ENCODE measurements around the gene CCDC7. TPM values are rescaled to one million over a fixed set of nuclear protein-coding genes. Genes with fewer than 3 reads are reported as not detected.

The CCDC7 gene
- total RNA-seq, 1 experiment from 2014 or later: 6.3 TPM

DNA sequence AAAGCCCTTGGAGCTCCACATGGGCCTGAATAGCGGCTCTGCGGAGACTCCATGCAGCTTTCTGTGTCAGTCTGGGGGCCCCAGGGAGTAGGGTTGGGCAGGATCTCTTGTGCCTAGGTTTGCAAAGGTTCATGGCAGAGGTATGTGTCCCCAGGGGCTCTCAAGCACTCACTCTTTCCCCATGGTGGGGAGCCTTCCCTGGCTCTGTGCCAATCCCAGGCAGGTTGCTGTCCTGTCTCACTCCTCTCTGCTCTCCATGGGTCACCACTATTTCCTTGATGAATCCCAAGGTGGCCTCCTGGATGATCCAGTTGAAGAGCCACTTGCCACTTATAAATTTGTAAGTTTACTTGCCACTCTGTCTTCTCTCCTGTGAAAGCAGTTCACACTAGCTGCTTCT, 238.4 kb downstream of the CCDC7 start:
- ChIA-PET CTCF (no interaction called here), POLR2A (no interaction called here)
- no TSS peak for BruUV-seq (replicated peaks)
- Mint-ChIP-seq H3K9me3 (ENCODE audit: unreplicated experiment) (peaks cover 6% of the 10 kb centered on the region), H3K4me1 (ENCODE audit: insufficient read depth, unreplicated experiment) (no peaks in the 10 kb centered on the region), H3K36me3 (ENCODE audit: insufficient read depth, unreplicated experiment) (peaks cover 5% of the 10 kb centered on the region), H3K4me3 (ENCODE audit: unreplicated experiment) (no peak overlapping the region), H3K27ac (ENCODE audit: low read depth, unreplicated experiment) (no peak overlapping the region), H3K27me3 (ENCODE audit: insufficient read depth, unreplicated experiment) (no peaks in the 10 kb centered on the region)
- TF ChIP-seq, protein P1, sequence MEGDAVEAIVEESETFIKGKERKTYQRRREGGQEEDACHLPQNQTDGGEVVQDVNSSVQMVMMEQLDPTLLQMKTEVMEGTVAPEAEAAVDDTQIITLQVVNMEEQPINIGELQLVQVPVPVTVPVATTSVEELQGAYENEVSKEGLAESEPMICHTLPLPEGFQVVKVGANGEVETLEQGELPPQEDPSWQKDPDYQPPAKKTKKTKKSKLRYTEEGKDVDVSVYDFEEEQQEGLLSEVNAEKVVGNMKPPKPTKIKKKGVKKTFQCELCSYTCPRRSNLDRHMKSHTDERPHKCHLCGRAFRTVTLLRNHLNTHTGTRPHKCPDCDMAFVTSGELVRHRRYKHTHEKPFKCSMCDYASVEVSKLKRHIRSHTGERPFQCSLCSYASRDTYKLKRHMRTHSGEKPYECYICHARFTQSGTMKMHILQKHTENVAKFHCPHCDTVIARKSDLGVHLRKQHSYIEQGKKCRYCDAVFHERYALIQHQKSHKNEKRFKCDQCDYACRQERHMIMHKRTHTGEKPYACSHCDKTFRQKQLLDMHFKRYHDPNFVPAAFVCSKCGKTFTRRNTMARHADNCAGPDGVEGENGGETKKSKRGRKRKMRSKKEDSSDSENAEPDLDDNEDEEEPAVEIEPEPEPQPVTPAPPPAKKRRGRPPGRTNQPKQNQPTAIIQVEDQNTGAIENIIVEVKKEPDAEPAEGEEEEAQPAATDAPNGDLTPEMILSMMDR (IDR thresholded peaks at IDR 0.05; ENCODE audit: unreplicated experiment): no peak
- no peak for DNase-seq (ENCODE audit: unreplicated experiment)
- intact Hi-C loops (cut with micrococcal nuclease): no loop called here

GRCh38 chr10:32687116-32687515, 241.2 kb downstream of the CCDC7 start:
- DNase-seq (ENCODE audit: unreplicated experiment): no peak
- Mint-ChIP-seq H3K4me3 (ENCODE audit: unreplicated experiment) (no peak overlapping the region), H3K9me3 (ENCODE audit: unreplicated experiment) (peaks cover 6% of the 10 kb centered on the region), H3K36me3 (ENCODE audit: insufficient read depth, unreplicated experiment) (peaks cover 5% of the 10 kb centered on the region), H3K27me3 (ENCODE audit: insufficient read depth, unreplicated experiment) (no peaks in the 10 kb centered on the region), H3K27ac (ENCODE audit: low read depth, unreplicated experiment) (no peak overlapping the region), H3K4me1 (ENCODE audit: insufficient read depth, unreplicated experiment) (no peaks in the 10 kb centered on the region)
- POLR2A ChIA-PET: no interaction called here
- intact Hi-C loops (cut with micrococcal nuclease): no loop called here
- BruUV-seq (replicated peaks): no TSS peak
- TF ChIP-seq, protein P1 (IDR thresholded peaks at IDR 0.05; ENCODE audit: unreplicated experiment): no peak
- CTCF ChIA-PET: no interaction called here

DNA sequence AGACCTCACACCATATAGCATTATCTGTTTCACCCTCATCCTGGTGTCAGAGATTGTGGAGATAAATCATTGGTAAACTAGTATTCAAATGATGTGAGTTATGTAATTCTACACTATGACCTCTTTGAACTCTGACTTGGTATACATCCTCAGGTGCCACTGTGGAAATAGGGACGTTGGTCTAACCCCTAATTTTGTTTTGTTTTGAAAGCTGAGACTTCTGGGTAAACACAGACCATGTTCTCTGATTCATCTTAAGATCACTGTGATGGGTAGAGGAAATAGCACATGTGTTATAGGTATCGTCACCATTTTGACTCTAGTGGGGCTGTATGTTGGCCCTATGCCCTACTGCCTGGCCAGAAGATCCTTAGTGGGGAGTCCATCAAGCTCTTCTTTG, 241.6 kb downstream of the CCDC7 start:
- no peak for DNase-seq (ENCODE audit: unreplicated experiment)
- Mint-ChIP-seq H3K4me3 (ENCODE audit: unreplicated experiment) (no peak overlapping the region), H3K36me3 (ENCODE audit: insufficient read depth, unreplicated experiment) (peaks cover 5% of the 10 kb centered on the region), H3K27ac (ENCODE audit: low read depth, unreplicated experiment) (no peak overlapping the region), H3K4me1 (ENCODE audit: insufficient read depth, unreplicated experiment) (no peaks in the 10 kb centered on the region), H3K27me3 (ENCODE audit: insufficient read depth, unreplicated experiment) (no peaks in the 10 kb centered on the region), H3K9me3 (ENCODE audit: unreplicated experiment) (peaks cover 4% of the 10 kb centered on the region)
- ChIA-PET POLR2A (no interaction called here), CTCF (no interaction called here)
- TF ChIP-seq, protein P1 (IDR thresholded peaks at IDR 0.05; ENCODE audit: unreplicated experiment): no peak
- intact Hi-C loops (cut with micrococcal nuclease): no loop called here
- no TSS peak for BruUV-seq (replicated peaks)

DNA sequence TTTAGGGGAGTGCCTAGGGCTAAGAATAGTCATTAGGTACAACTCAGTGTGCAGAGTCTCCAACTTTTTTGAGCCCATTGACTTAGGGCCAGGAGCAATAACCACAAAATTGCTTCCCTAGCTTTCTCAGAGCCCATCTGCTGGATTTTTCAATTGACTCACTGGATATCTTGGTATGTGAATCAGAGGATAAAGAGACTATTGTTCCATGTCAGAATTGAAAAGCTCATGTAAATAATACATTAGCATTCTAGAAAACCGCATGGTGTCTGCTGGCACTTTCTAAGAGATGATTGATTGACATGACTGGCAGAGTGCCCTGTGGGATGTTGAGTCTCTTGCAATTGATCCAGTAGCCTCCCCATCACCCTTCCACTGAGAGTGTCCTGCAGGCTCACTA, 246.2 kb downstream of the CCDC7 start:
- TF ChIP-seq, protein P1 (IDR thresholded peaks at IDR 0.05; ENCODE audit: unreplicated experiment): no peak
- H3K27me3 Mint-ChIP-seq (ENCODE audit: insufficient read depth, unreplicated experiment): no peaks in the 10 kb centered on the region
- H3K4me1 Mint-ChIP-seq (ENCODE audit: insufficient read depth, unreplicated experiment): no peaks in the 10 kb centered on the region
- H3K36me3 Mint-ChIP-seq (ENCODE audit: insufficient read depth, unreplicated experiment): no peaks in the 10 kb centered on the region
- intact Hi-C loops (cut with micrococcal nuclease): no loop called here
- peak; percentile 55 for DNase-seq (ENCODE audit: unreplicated experiment)
- no peak overlapping the region for H3K27ac Mint-ChIP-seq (ENCODE audit: low read depth, unreplicated experiment)
- ChIA-PET CTCF (no interaction called here), POLR2A (no interaction called here)
- H3K4me3 Mint-ChIP-seq (ENCODE audit: unreplicated experiment): no peak overlapping the region
- H3K9me3 Mint-ChIP-seq (ENCODE audit: unreplicated experiment): no peaks in the 10 kb centered on the region
- no TSS peak for BruUV-seq (replicated peaks)

All from MCF 10A (cell line).